ENCODE data around the gene WDR89. TPM values are rescaled to one million over a fixed set of nuclear protein-coding genes. Genes with fewer than 3 reads are reported as not detected.
"Not testable (repeated sequence)": the region's sequence is repeated elsewhere in the genome, so short reads cannot be mapped to it uniquely, and the experiment has no call there.

Gene WDR89
- polyA plus RNA-seq, 1 experiment: 2.0 TPM

DNA sequence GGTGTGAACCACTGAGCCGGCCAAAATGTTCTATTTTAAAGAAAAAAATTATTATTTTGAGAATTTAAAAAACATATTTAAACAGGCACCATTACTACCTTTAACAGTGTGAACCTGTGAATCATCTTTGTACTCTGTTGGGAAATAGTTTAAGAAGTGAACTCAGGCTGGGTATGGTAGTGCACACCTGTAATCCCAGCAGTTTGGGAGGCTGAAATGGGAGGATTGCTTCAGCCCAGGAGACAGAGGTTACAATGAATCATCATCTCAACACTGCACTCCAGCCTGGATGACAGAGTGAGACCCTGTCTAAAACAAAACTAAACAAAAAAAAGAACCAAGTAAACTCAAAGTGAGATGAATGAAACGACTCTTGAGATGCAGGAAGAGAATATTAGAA is 3.1 kb upstream of the WDR89 start:
- H3K27me3 ChIP-seq (ENCODE audit: control insufficient read depth, insufficient read depth, low read length): no peaks in the 10 kb centered on the region
- CTCF ChIA-PET: interaction anchor here (1.2 kb wide), 1 partner anchor 24 kb away, joined by 3 read pairs; no protein-coding TSS in a partner anchor
- no peaks in the 10 kb centered on the region for H3K36me3 ChIP-seq (ENCODE audit: control insufficient read depth, insufficient read depth, low read length)
- TF ChIP-seq, protein P1, sequence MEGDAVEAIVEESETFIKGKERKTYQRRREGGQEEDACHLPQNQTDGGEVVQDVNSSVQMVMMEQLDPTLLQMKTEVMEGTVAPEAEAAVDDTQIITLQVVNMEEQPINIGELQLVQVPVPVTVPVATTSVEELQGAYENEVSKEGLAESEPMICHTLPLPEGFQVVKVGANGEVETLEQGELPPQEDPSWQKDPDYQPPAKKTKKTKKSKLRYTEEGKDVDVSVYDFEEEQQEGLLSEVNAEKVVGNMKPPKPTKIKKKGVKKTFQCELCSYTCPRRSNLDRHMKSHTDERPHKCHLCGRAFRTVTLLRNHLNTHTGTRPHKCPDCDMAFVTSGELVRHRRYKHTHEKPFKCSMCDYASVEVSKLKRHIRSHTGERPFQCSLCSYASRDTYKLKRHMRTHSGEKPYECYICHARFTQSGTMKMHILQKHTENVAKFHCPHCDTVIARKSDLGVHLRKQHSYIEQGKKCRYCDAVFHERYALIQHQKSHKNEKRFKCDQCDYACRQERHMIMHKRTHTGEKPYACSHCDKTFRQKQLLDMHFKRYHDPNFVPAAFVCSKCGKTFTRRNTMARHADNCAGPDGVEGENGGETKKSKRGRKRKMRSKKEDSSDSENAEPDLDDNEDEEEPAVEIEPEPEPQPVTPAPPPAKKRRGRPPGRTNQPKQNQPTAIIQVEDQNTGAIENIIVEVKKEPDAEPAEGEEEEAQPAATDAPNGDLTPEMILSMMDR (IDR thresholded peaks at IDR 0.05; ENCODE audit: insufficient read depth, low read depth, low read length): no peak
- DNase-seq (ENCODE audit: low read depth): no peak
- POLR2A ChIA-PET: no interaction called here
- no peak overlapping the region for H3K4me3 ChIP-seq (ENCODE audit: low read depth, low read length)

DNA sequence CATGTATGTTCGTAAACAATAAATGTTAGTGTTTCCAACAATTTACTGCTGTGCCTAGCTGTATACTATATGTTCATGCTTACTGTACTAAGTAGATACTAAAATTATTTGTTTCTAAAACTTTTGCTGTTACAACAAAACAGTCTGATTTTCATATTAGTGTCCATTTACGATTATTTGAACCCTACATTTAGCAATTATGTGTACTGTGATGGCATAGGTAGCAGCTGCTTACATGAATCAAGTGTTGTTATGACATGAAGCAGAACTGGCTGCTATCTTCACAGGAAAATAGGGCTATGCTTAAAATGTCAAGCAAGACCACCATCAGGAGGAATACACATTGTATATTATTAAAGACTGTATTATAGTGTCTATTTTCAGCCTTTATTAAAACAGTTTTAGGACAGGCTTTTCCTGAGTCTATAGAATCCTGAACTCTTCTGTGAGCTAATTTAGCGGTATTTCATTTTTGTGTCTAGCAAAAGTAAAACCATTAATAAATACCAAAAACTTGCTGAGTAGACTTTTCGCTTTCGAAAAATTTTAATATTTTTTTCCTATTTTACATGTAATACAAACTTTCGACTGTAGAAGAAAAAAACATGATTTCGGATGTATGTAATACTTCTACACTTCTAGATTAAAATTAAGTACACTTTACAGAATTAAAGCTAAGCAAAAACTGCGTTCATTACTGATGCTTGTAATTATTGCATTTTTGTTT is 1.1 kb upstream of the WDR89 start:
- no peak for DNase-seq (ENCODE audit: low read depth)
- TF ChIP-seq, protein P1 (IDR thresholded peaks at IDR 0.05; ENCODE audit: insufficient read depth, low read depth, low read length): no peak
- peak overlapping the region; percentile 52 for H3K4me3 ChIP-seq (ENCODE audit: low read depth, low read length)
- no peaks in the 10 kb centered on the region for H3K36me3 ChIP-seq (ENCODE audit: control insufficient read depth, insufficient read depth, low read length)
- ChIA-PET CTCF (interaction anchor here (0.6 to 4.5 kb wide), 7 partner anchors 9 to 663 kb away, joined by 3 to 18 read pairs (median 4); no protein-coding TSS in a partner anchor), POLR2A (interaction anchor here (1.0 kb wide), 2 partner anchors 124 to 128 kb away, joined by 3 read pairs; no protein-coding TSS in a partner anchor)
- no peaks in the 10 kb centered on the region for H3K27me3 ChIP-seq (ENCODE audit: control insufficient read depth, insufficient read depth, low read length)

DNA sequence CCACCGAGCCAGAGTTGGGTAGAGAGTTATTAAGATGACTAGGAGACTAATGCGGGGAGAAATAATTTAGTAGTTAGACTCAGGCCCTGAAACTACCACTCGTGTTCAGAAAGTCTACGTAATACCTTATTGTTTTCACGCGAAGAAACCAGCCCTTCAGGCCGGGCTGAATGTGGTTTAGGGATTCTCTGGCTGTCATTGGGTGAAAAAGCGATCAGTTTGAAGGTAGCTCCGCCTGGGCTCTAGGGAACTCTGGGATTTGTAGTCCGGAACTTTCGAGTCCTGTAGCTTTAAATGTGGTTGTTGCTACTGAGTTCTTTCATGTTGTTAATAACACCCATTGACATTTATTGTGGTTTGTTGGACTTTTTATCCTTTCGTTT is 549 bp upstream of the WDR89 start:
- Histone ChIP-seq H3K36me3 (ENCODE audit: control insufficient read depth, insufficient read depth, low read length) (no peaks in the 10 kb centered on the region), H3K27me3 (ENCODE audit: control insufficient read depth, insufficient read depth, low read length) (no peaks in the 10 kb centered on the region), H3K4me3 (ENCODE audit: low read depth, low read length) (peak overlapping the region; percentile 52)
- TF ChIP-seq, protein P1 (IDR thresholded peaks at IDR 0.05; ENCODE audit: insufficient read depth, low read depth, low read length): no peak
- ChIA-PET CTCF (interaction anchor here (0.5 to 4.5 kb wide), 13 partner anchors 10 to 661 kb away, joined by 3 to 18 read pairs (median 3); no protein-coding TSS in a partner anchor), POLR2A (interaction anchor here (1.0 kb wide), 3 partner anchors 99 to 128 kb away, joined by 3 to 5 read pairs (median 3); partner anchors contain the start of gene PPP2R5E)
- DNase-seq (ENCODE audit: low read depth): peak; percentile 79

DNA sequence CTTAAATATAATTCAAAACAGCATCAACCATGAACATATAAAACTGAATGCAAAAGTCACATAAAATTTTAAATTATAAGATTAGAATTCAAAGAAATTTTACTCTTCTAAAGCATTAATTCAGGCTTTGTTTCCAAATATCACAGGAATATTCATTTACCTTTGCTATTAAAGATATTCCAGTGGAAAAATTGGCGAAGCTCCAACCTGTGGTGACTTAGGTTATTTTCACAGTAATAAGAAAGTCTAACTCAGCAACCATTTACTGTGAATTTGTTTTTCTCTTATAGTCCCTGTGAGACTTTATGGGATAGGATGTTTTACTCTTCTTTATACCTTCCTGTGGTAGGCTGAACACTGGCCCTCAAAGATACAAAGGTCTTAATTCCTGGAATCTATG is 3.2 kb downstream of the WDR89 start:
- TF ChIP-seq, protein P1 (IDR thresholded peaks at IDR 0.05; ENCODE audit: insufficient read depth, low read depth, low read length): no peak
- no peak for DNase-seq (ENCODE audit: low read depth)
- POLR2A ChIA-PET: no interaction called here
- no peaks in the 10 kb centered on the region for H3K27me3 ChIP-seq (ENCODE audit: control insufficient read depth, insufficient read depth, low read length)
- no peaks in the 10 kb centered on the region for H3K36me3 ChIP-seq (ENCODE audit: control insufficient read depth, insufficient read depth, low read length)
- CTCF ChIA-PET: interaction anchor here (0.7 to 4.5 kb wide), 3 partner anchors 87 to 1888 kb away, joined by 3 to 18 read pairs (median 3); no protein-coding TSS in a partner anchor
- H3K4me3 ChIP-seq (ENCODE audit: low read depth, low read length): no peak overlapping the region

DNA sequence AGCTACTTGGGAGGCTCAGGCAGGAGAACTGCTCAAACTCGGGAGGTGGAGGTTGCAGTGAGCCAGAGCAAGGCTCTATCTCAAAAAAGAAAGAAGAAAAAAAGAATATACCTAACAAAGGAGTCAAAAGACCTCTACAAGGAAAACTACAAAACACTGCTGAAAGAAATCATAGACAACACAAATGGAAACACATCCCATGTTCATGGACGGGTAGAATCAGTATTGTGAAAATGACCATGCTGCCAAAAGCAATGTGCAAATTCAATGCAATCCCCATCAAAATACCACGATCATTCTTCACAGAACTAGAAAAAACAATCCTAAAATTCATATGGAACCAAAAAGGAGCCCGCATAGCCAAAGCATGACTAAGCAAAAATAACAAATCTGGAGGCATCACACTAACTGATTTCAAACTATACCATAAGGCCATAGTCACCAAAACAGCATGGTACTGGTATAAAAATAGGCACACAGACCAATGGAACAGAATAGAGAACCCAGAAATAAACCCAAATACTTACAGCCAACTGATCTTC is 5.5 kb downstream of the WDR89 start:
- H3K36me3 ChIP-seq (ENCODE audit: control insufficient read depth, insufficient read depth, low read length); H3K4me3 ChIP-seq (ENCODE audit: low read depth, low read length); DNase-seq (ENCODE audit: low read depth); POLR2A ChIA-PET; H3K27me3 ChIP-seq (ENCODE audit: control insufficient read depth, insufficient read depth, low read length): not testable (repeated sequence)
- CTCF ChIA-PET: interaction anchor here (0.7 to 1.7 kb wide), 2 partner anchors 134 to 460 kb away, joined by 4 read pairs; no protein-coding TSS in a partner anchor

Data from BJ (cell line).